ENCODE data around the gene PTPRJ. TPM values are rescaled to one million over a fixed set of nuclear protein-coding genes. Genes with fewer than 3 reads are reported as not detected.
"Not testable (repeated sequence)": the region's sequence is repeated elsewhere in the genome, so short reads cannot be mapped to it uniquely, and the experiment has no call there.

The PTPRJ gene
- total RNA-seq, 1 experiment from 2014 or later: 0.30 TPM

DNA sequence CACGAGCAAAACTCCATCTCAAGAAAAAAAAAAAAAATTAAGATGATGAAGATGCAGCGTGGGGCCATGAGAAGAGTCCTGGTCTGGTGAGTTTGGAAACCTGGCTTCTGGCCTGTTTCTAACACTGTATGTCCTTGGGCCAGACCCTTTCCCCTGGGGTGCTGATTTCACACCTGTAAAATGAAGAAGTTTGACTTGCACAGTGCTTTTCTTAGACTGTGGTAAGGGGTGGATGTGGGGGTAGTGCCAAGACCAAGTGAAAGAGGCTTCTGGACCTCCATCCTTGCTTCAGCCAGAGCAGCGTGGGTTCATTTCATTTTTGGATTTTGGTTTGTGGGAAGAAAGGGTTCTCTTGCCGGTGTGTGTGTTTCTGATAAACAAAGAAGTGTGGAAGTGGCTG, 42.1 kb downstream of the PTPRJ start:
- H3K36me3 Mint-ChIP-seq (ENCODE audit: insufficient read depth, unreplicated experiment): no peaks in the 10 kb centered on the region
- BruUV-seq (replicated peaks): no TSS peak
- no peaks in the 10 kb centered on the region for H3K4me1 Mint-ChIP-seq (ENCODE audit: insufficient read depth, unreplicated experiment)
- H3K27ac Mint-ChIP-seq (ENCODE audit: low read depth, unreplicated experiment): no peak overlapping the region
- ChIA-PET POLR2A (interaction anchor here (0.6 kb wide), 1 partner anchor 73 kb away, joined by 3 read pairs; no protein-coding TSS in a partner anchor), CTCF (no interaction called here)
- intact Hi-C loops (cut with micrococcal nuclease): no loop called here
- DNase-seq (ENCODE audit: unreplicated experiment): no peak
- H3K9me3 Mint-ChIP-seq (ENCODE audit: unreplicated experiment): no peaks in the 10 kb centered on the region
- TF ChIP-seq, protein P1, sequence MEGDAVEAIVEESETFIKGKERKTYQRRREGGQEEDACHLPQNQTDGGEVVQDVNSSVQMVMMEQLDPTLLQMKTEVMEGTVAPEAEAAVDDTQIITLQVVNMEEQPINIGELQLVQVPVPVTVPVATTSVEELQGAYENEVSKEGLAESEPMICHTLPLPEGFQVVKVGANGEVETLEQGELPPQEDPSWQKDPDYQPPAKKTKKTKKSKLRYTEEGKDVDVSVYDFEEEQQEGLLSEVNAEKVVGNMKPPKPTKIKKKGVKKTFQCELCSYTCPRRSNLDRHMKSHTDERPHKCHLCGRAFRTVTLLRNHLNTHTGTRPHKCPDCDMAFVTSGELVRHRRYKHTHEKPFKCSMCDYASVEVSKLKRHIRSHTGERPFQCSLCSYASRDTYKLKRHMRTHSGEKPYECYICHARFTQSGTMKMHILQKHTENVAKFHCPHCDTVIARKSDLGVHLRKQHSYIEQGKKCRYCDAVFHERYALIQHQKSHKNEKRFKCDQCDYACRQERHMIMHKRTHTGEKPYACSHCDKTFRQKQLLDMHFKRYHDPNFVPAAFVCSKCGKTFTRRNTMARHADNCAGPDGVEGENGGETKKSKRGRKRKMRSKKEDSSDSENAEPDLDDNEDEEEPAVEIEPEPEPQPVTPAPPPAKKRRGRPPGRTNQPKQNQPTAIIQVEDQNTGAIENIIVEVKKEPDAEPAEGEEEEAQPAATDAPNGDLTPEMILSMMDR (IDR thresholded peaks at IDR 0.05; ENCODE audit: unreplicated experiment): no peak
- no peaks in the 10 kb centered on the region for H3K27me3 Mint-ChIP-seq (ENCODE audit: insufficient read depth, unreplicated experiment)
- no peak overlapping the region for H3K4me3 Mint-ChIP-seq (ENCODE audit: unreplicated experiment)

- intact Hi-C loops (cut with micrococcal nuclease); H3K9me3 Mint-ChIP-seq (ENCODE audit: unreplicated experiment); H3K4me1 Mint-ChIP-seq (ENCODE audit: insufficient read depth, unreplicated experiment); BruUV-seq (replicated peaks); H3K27ac Mint-ChIP-seq (ENCODE audit: low read depth, unreplicated experiment); POLR2A ChIA-PET; DNase-seq (ENCODE audit: unreplicated experiment); CTCF ChIA-PET; H3K36me3 Mint-ChIP-seq (ENCODE audit: insufficient read depth, unreplicated experiment); H3K27me3 Mint-ChIP-seq (ENCODE audit: insufficient read depth, unreplicated experiment); H3K4me3 Mint-ChIP-seq (ENCODE audit: unreplicated experiment): not testable (repeated sequence)
Measured at GRCh38 chr11:48023608-48024007, 43.2 kb downstream of the PTPRJ start.

GRCh38 chr11:48024635-48025071, 44.3 kb downstream of the PTPRJ start:
- TF ChIP-seq, protein P1 (IDR thresholded peaks at IDR 0.05; ENCODE audit: unreplicated experiment): no peak
- H3K27ac Mint-ChIP-seq (ENCODE audit: low read depth, unreplicated experiment): no peak overlapping the region
- CTCF ChIA-PET: no interaction called here
- BruUV-seq (replicated peaks): no TSS peak
- H3K4me1 Mint-ChIP-seq (ENCODE audit: insufficient read depth, unreplicated experiment): no peaks in the 10 kb centered on the region
- no peak for DNase-seq (ENCODE audit: unreplicated experiment)
- H3K9me3 Mint-ChIP-seq (ENCODE audit: unreplicated experiment): no peaks in the 10 kb centered on the region
- H3K36me3 Mint-ChIP-seq (ENCODE audit: insufficient read depth, unreplicated experiment): no peaks in the 10 kb centered on the region
- intact Hi-C loops (cut with micrococcal nuclease): no loop called here
- POLR2A ChIA-PET: no interaction called here
- no peak overlapping the region for H3K4me3 Mint-ChIP-seq (ENCODE audit: unreplicated experiment)
- H3K27me3 Mint-ChIP-seq (ENCODE audit: insufficient read depth, unreplicated experiment): no peaks in the 10 kb centered on the region

DNA sequence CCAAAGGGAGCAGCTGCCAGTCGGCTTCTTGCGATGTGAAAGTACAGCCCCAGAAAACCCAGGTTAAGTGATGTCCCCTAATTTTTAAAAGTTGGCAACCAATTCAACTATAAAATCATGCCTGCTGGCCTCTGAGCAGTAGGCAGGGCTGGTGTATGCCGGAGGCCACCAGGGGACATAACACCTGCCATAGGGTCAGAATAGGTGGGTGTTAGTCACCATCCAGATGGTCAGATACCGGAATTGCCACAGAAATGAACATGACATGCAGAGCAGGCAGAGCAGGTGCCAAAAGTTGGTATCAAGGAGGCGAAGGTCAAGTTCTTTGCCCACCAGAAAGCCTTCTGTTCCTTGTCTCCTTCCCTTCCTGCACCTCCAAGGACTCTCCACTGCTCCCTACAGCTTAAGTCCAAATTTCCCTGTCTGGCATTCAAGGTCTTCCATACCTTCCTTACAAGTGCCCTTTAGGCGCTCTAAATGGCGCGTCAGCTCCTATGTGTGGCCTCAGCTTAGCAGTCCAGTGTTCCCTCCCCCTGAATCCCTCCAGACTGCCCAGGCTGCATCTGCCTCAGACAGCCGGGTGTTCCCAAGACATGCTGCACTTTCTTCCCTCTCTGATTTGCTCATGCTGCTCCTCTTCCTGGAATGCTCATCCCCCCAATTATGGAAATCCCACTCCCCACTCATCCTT, 45.1 kb downstream of the PTPRJ start:
- POLR2A ChIA-PET: no interaction called here
- CTCF ChIA-PET: no interaction called here

More for the DNA sequence above, 45.1 kb downstream of the PTPRJ start:
- Mint-ChIP-seq H3K36me3 (ENCODE audit: insufficient read depth, unreplicated experiment) (no peaks in the 10 kb centered on the region), H3K9me3 (ENCODE audit: unreplicated experiment) (no peaks in the 10 kb centered on the region), H3K27ac (ENCODE audit: low read depth, unreplicated experiment) (no peak overlapping the region), H3K4me1 (ENCODE audit: insufficient read depth, unreplicated experiment) (no peaks in the 10 kb centered on the region), H3K27me3 (ENCODE audit: insufficient read depth, unreplicated experiment) (no peaks in the 10 kb centered on the region), H3K4me3 (ENCODE audit: unreplicated experiment) (no peak overlapping the region)
- no TSS peak for BruUV-seq (replicated peaks)
- DNase-seq (ENCODE audit: unreplicated experiment): no peak
- TF ChIP-seq, protein P1 (IDR thresholded peaks at IDR 0.05; ENCODE audit: unreplicated experiment): no peak
- intact Hi-C loops (cut with micrococcal nuclease): no loop called here

Measured in MCF 10A (cell line).